ENCODE data around the gene CCDC71L. TPM values are rescaled to one million over a fixed set of nuclear protein-coding genes. Genes with fewer than 3 reads are reported as not detected.

The CCDC71L gene
- total RNA-seq, 1 donor from 2014 or later = 20.3 TPM

DNA sequence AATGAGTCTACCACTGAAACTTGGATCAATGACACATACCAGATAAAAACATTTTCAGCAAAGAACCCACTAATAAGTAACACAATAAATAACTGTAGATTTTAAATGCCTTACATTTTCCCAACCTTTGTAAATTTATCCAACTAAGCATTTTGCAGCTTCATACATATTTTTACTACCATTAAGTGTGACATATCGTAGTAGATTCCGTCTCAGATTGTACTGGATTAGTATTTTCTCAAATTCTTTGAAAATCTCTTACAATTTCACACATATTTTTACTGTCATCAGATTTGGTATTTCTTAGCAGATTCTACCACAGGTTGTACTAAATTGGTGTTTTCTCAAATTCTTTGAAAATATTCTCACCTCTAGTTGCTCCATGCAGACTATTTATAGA, 26.0 kb downstream of the CCDC71L start:
- no peak for DNase-seq (ENCODE audit: low spot score, unreplicated experiment)
- TF ChIP-seq, protein P1, sequence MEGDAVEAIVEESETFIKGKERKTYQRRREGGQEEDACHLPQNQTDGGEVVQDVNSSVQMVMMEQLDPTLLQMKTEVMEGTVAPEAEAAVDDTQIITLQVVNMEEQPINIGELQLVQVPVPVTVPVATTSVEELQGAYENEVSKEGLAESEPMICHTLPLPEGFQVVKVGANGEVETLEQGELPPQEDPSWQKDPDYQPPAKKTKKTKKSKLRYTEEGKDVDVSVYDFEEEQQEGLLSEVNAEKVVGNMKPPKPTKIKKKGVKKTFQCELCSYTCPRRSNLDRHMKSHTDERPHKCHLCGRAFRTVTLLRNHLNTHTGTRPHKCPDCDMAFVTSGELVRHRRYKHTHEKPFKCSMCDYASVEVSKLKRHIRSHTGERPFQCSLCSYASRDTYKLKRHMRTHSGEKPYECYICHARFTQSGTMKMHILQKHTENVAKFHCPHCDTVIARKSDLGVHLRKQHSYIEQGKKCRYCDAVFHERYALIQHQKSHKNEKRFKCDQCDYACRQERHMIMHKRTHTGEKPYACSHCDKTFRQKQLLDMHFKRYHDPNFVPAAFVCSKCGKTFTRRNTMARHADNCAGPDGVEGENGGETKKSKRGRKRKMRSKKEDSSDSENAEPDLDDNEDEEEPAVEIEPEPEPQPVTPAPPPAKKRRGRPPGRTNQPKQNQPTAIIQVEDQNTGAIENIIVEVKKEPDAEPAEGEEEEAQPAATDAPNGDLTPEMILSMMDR (IDR thresholded peaks at IDR 0.05; ENCODE audit: unreplicated experiment) = no peak
- H3K4me1 Mint-ChIP-seq (ENCODE audit: low read depth) = no peaks in the 10 kb centered on the region

DNA sequence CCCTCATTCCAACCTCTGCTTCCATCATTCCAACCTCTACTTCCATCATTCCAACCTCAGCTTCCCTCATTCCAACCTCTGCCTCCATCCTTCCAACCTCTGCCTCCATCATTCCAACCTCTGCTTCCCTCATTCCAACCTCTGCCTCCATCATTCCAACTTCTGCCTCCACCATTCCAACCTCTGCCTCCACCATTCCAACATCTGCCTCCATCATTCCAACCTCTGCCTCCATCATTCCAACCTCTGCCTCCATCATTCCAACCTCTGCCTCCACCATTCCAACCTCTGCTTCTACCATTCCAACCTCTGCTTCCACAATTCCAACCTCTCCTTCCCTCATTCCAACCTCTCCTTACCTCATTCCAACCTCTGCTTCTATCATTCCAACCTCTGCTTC, 30.3 kb downstream of the CCDC71L start:
- Mint-ChIP-seq H3K27me3 (peaks cover 3% of the 10 kb centered on the region), H3K4me1 (ENCODE audit: low read depth) (peaks cover 11% of the 10 kb centered on the region), H3K4me3 (ENCODE audit: low read depth) (no peak overlapping the region), H3K27ac (no peak overlapping the region), H3K9me3 (ENCODE audit: low read depth) (no peaks in the 10 kb centered on the region), H3K36me3 (ENCODE audit: insufficient read depth) (no peaks in the 10 kb centered on the region)
- TF ChIP-seq, protein P1 (IDR thresholded peaks at IDR 0.05; ENCODE audit: unreplicated experiment) = no peak
- DNase-seq (ENCODE audit: low spot score, unreplicated experiment) = no peak

More for the DNA sequence above, 26.0 kb downstream of the CCDC71L start:
- Mint-ChIP-seq H3K27ac (no peak overlapping the region), H3K4me3 (ENCODE audit: low read depth) (no peak overlapping the region), H3K36me3 (ENCODE audit: insufficient read depth) (no peaks in the 10 kb centered on the region), H3K27me3 (no peaks in the 10 kb centered on the region), H3K9me3 (ENCODE audit: low read depth) (peaks cover 7% of the 10 kb centered on the region)

DNA sequence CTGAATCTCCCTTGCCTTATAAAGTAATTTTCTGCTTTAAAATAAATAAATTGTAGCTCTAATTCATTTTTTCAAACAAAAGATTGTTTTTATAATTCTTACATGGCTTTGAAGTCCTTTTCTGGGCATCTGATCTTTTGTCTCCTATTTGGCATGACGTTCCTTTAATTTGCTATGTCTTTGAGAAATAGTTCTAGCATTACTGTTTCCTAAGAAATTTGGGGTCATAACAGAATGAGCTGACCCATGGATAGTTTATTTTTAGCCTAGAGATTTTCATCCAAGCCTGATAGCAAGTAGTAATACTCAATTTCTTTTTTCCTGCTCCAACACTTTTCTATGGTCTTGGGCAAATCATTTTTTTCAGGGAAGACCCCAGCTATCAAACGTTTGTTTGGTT, 31.4 kb downstream of the CCDC71L start:
- Mint-ChIP-seq H3K27me3 (peaks cover 3% of the 10 kb centered on the region), H3K4me1 (ENCODE audit: low read depth) (peaks cover 11% of the 10 kb centered on the region), H3K9me3 (ENCODE audit: low read depth) (no peaks in the 10 kb centered on the region), H3K36me3 (ENCODE audit: insufficient read depth) (no peaks in the 10 kb centered on the region), H3K27ac (no peak overlapping the region), H3K4me3 (ENCODE audit: low read depth) (no peak overlapping the region)
- TF ChIP-seq, protein P1 (IDR thresholded peaks at IDR 0.05; ENCODE audit: unreplicated experiment) = no peak
- no peak for DNase-seq (ENCODE audit: low spot score, unreplicated experiment)

DNA sequence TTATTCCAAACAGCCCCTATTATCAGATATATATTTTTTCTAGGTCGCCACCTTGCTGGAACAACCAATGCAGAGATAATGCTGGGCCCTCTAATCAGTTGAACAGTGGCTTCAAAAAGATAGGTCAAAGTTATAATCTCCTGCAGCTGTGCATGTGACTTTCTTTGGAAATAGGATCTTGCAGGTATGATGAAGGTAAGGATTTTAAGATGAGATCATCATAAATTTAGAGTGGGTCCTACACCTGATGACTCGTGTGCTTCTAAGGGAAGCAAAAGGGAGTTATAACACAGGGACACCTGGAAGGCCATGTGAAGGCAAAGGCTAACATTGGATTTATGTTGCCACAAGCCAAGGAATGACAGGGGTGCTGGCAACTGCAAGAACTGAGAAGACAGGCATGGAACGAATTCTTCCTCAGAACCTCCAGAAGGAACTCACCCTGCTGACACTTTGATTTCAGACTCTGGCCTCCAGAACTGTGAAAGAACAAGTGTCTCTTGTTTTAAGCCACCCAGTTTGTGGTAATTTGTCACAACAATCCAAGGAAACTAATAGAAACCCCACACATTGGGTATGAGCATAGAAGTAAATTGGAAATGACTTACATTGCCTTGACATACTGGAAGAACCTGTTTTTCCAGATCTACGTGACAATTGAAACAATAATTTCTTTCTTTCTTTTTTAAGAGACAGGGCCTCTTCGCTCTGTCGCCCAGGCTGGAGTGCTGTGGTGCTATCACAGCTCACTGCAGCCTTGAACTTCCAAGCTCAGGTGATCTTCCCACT, 34.4 kb downstream of the CCDC71L start:
- H3K4me3 Mint-ChIP-seq (ENCODE audit: low read depth) = no peak overlapping the region
- no peak for DNase-seq (ENCODE audit: low spot score, unreplicated experiment)
- H3K9me3 Mint-ChIP-seq (ENCODE audit: low read depth) = peaks cover 6% of the 10 kb centered on the region
- peaks cover 3% of the 10 kb centered on the region for H3K27me3 Mint-ChIP-seq
- no peak overlapping the region for H3K27ac Mint-ChIP-seq
- H3K36me3 Mint-ChIP-seq (ENCODE audit: insufficient read depth) = no peaks in the 10 kb centered on the region
- peaks cover 14% of the 10 kb centered on the region for H3K4me1 Mint-ChIP-seq (ENCODE audit: low read depth)
- TF ChIP-seq, protein P1 (IDR thresholded peaks at IDR 0.05; ENCODE audit: unreplicated experiment) = no peak

DNA sequence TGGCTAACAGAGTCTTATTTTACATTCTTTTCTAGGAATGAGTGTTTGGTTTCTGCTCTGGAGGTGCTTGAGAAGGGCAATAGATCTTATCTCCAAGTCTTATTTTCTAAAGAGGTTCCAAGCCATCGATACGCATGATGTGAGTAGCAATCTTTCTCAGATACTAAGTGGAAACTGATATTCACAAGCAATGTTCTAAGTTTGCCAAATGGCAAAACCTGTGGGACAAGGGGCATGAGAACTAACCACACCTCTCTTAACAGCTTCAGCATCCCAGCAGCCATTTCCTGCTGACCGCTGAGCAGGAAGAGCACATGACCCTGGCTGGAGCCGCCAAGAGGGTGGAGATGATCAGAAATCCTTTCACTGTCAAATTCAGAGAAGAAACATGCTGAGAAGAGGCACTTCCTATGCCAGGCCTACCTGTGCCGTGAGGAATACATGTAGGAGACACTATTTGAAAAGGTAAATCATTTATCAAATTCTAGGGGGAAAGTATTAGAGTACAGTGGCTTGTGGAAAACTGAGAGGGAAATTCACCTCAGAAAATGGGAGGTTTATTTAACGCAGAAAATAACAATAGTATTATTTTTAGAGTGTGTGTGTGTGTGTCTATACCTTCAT, 35.2 kb downstream of the CCDC71L start:
- H3K27ac Mint-ChIP-seq = no peak overlapping the region
- TF ChIP-seq, protein P1 (IDR thresholded peaks at IDR 0.05; ENCODE audit: unreplicated experiment) = no peak
- H3K36me3 Mint-ChIP-seq (ENCODE audit: insufficient read depth) = no peaks in the 10 kb centered on the region
- H3K9me3 Mint-ChIP-seq (ENCODE audit: low read depth) = peaks cover 9% of the 10 kb centered on the region
- H3K4me1 Mint-ChIP-seq (ENCODE audit: low read depth) = peaks cover 14% of the 10 kb centered on the region
- H3K27me3 Mint-ChIP-seq = peaks cover 3% of the 10 kb centered on the region
- H3K4me3 Mint-ChIP-seq (ENCODE audit: low read depth) = no peak overlapping the region
- no peak for DNase-seq (ENCODE audit: low spot score, unreplicated experiment)
